ENCODE data around the gene P3R3URF.

P3R3URF gene

GRCh38 chr1:46171351-46171750 lies 4.9 kb downstream of the P3R3URF start:
- no peak for FAIRE-seq

- no peak for FAIRE-seq
Measured at GRCh38 chr1:46169811-46170454, 6.4 kb downstream of the P3R3URF start.

- no peak for FAIRE-seq
Measured at GRCh38 chr1:46168477-46168876, 7.8 kb downstream of the P3R3URF start.

GRCh38 chr1:46166521-46167462 lies 9.5 kb downstream of the P3R3URF start:
- FAIRE-seq = no peak

DNA sequence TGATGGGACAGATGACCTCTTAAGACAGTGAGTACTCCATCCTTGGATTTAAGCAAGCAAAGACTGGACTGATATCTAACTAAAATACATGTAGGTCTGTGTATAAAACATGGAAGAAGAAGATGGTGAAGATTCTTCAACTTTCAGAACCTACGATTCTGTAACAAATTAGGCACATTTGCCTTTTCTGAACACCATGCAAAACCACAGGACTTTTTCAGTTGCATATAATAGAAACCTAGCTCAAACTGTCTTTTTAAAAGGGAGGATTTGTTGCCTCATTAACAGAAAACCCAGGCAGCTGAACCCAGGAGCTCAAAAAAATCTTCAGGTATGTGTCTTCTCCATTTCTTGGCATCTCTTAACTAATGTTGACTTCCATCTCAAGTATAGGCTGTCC lies 16.1 kb downstream of the P3R3URF start:
- no peak for FAIRE-seq

DNA sequence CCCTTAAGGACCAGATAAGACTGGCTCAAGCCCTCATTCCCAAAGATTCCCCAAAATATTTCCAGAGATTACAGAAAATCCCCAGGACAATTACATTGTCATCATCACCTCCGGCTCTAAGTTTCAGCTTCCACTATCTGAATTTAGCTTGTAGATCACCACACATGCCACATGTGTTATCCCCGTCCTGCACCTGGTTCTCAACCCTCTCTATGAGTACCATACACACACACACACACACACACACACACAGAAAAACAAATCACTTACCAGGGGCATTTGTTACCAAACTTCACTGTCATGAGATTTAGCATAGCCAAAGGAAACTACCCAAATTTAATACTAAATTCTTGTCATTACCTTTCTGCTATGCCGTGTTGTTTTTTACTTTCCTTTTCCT lies 16.8 kb downstream of the P3R3URF start:
- FAIRE-seq = no peak

DNA sequence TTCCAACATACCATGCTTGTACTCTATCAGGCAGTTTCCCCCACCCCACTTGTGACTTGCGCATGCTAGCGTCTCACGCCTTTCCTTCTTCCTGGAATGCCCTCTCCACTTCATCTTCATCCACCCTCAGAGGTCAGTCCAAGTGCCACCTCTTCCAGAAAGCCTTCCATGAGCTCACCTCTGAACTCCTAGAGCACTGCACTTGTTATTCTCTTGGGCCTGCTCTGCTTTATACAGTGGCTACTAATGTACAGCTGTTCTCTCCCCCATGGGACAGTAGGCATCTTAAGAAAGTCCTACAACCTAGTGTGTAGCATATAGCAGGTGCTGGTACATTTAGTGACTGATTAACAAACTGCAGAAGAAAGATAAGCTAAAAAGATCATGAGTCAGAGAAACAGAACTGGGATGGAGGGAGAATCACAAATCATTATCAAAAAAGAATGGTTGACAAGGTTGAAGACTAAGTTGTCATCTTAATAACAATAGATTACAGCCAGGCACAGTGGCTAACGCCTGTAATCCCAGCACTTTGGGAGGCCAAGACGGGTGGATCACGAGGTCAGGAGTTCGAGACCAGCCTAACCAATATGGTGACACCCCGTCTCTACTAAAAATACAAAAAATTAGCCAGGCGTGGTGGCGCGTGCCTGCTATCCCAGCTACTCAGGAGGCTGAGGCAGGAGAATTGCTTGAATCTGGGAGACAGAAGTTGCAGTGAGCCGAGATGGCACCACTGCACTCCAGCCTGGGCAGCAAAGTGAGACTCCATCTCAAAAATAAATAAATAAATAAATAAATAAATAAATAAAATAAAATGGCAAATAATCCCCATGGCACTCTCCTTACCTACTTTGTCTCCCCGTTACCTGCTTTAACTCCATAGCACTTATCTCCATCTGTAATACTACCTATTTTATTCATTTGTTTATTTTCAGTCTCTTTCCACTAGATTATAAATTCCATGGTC lies 17.7 kb downstream of the P3R3URF start:
- FAIRE-seq = no peak

DNA sequence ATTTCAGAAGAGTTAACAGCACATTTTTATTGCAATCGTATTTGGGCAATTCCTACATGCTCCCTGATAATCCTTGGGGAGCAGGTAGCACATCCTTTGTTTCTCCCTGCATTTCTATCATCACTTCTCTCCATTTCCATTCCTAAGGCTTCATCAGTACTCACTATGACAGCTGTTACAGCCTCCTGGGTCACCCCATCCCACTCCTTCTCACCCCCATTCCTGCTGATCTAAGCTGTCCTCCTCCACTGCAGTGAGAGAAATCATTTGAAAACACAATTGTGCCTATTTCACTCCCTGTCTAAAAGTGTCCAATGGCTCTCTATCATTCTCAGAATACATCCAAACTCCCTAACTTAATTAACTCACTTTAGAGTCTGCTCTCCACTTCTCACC lies 18.4 kb downstream of the P3R3URF start:
- FAIRE-seq = no peak

GRCh38 chr1:46153732-46154131 lies 22.6 kb downstream of the P3R3URF start:
- no peak for FAIRE-seq

DNA sequence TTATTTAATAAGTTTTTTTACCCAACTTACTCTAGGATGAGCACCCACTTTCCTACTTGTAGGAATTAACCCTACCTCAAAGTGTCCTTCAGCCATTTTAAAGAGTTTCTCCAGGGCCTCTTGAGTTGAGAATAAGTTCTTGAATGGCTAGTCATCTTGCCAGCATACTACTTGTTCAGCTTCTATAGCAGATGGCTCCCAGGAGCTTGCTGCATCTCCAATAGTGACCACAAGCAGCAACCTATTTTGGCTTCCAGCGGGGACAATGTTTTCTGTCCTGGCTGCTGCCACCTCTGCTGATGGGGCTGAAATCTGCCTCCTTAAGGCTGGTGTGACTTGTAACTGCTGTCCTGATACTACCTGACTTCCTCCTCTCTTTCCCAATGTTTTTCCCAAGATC lies 23.1 kb downstream of the P3R3URF start:
- no peak for FAIRE-seq

- FAIRE-seq = no peak
Measured at GRCh38 chr1:46152016-46152415, 24.3 kb downstream of the P3R3URF start.

DNA sequence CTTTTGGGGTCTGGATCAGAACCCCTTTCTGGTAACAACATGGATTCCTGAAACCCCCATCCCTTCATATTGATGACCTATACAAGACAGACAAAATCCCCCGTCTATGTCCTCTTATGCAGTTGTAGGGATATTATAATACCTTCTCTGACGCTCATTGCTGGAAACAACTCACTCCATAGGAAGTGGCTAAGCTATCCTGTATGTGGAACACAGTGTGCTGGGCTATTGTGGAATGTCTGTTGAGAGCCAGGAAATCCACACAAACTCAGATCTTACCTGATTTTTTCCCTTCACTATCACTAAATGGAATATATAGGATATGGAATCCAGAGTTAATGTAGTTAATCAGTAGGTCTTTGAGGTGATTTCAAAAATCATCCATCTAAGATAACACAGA lies 26.2 kb downstream of the P3R3URF start:
- FAIRE-seq = no peak

DNA sequence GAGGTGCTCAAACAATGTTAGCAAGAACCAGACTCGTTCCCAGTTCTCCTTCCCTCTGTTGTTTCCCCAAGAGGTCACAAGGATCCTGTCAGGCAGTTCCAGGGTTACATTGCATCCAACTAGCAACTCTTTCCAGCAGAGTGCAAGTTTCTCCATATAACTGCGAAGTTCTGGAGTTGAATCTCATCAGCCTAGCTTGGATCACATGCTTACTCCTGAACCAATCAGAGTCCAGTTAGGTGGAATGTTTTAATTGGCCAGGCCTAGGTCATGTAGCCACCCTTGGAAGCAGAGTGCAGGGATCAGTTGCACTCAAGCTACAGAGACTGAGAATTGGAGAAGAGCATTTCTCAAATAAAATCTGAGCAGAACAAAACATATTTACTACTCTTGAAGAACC lies 28.0 kb downstream of the P3R3URF start:
- no peak for FAIRE-seq

DNA sequence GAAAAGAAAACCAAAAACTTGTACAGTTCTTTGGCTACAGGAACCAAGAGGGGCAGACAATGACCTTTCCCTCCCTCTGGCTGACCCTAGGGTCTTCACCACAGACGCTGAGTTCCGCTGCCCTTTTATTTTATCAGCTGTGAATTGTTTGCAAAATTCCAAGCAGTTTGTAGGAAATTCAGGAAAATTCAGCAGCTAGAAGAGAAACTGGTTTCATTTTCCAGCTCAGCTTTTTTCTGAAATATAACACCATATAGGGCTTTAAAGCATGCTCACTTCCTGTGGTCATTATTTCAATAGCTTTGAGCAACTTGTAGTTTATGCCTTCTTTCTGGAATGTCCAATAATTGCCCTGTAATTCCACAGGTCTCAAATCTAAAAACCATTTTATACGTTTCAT lies 38.4 kb downstream of the P3R3URF start:
- FAIRE-seq = no peak

- no peak for FAIRE-seq
Measured at GRCh38 chr1:46136711-46137110, 39.6 kb downstream of the P3R3URF start.

GRCh38 chr1:46134660-46135331 lies 41.5 kb downstream of the P3R3URF start:
- no peak for FAIRE-seq

DNA sequence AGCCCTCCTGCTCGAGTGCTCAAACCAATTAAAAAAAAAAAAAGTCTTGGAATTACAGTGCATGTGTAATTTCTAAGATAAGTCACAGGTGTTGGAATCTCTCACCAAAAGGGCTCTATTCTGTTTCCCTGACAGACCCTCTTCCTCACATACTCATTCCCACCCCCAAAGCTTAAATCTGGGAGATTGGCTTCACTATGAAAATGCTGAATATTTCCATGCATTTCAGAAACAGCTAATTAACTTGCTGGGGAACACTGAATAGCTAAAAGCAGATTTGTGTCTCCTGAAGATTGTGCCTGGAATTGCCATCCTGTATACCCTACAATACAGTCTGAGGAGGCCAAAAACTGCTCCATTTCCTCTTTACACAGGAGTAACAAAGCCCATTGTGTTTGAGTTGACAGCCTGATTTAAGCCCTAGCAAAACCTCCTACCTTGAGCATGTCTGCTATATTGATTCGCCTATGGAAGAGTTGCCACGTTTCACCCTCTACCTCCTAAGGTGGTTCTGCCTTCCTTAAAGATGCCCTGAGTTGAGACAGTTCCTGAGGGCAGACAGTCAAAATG lies 42.4 kb downstream of the P3R3URF start:
- no peak for FAIRE-seq

- FAIRE-seq = no peak
Measured at GRCh38 chr1:46133181-46133658, 43.1 kb downstream of the P3R3URF start.

- peak; percentile 98 for FAIRE-seq
Measured at GRCh38 chr1:46132529-46133180, 43.6 kb downstream of the P3R3URF start, which contains the start of gene PIK3R3. TSS of gene PIK3R3 (minus strand) at chr1:46132629. CDS start at chr1:46131952, 677 bp downstream.

GRCh38 chr1:46131712-46132528 lies 44.4 kb downstream of the P3R3URF start:
- FAIRE-seq = no peak
